Prostate gland (tissue), 2 donors: ENCODE data around the gene GAB1. TPM values are rescaled to one million over a fixed set of nuclear protein-coding genes. Genes with fewer than 3 reads are reported as not detected.

Experiments used
- DNase-seq: peaks from one replicate; pipeline ENCODE4 v3.0.0-alpha.2; 2019; ENCODE audit warnings: low spot score
- H3K27ac ChIP-seq, 2 donors: fragments of 200-600 bp; sonication (generic); 2 replicates each; pipeline ENCODE4 v1.5.1; 2017 to 2019
- H3K27me3 ChIP-seq: fragments of 200-600 bp; sonication (generic); replicated peaks from 2 replicates; pipeline ENCODE4 v1.5.1; 2019; ENCODE audit not compliant: insufficient read depth
- H3K36me3 ChIP-seq, 2 donors: fragments of 200-600 bp; sonication (generic); 1 replicate in 1 of 2; 2 replicates in 1 of 2; pipeline versions ENCODE4 v1.5.1 to v1.8.1; 2017 to 2019
- H3K4me1 ChIP-seq: fragments of 200-600 bp; sonication (generic); replicated peaks from 2 replicates; pipeline ENCODE4 v1.5.1; 2019
- H3K4me3 ChIP-seq, 2 donors: fragments of 200-600 bp; sonication (generic); 2 replicates each; pipeline ENCODE4 v1.5.1; 2017 to 2019
- H3K9me3 ChIP-seq: fragments of 200-600 bp; sonication (generic); 2 replicates; pipeline ENCODE4 v1.5.1; 2017
- CTCF ChIP-seq, 4 experiments: fragments of 200-600 bp in 2 of 4; fragments of 450-650 bp in 2 of 4; sonication (generic) in 2 of 4; IDR thresholded peaks; 1 replicate in 3 of 4; 2 replicates in 1 of 4; pipeline ENCODE4 v1.5.1; 2016 to 2019; ENCODE audit warnings: antibody characterized with exemption in 4 of 4, mild to moderate bottlenecking in 2 of 4, moderate library complexity in 2 of 4
- POLR2A ChIP-seq: fragments of 450-650 bp; IDR thresholded peaks from one replicate; pipeline ENCODE4 v1.6.1; 2016; ENCODE audit warnings: antibody characterized with exemption, mild to moderate bottlenecking
- POLR2AphosphoS5 ChIP-seq: sonication (generic); formaldehyde crosslinking; IDR thresholded peaks from one replicate; pipeline ENCODE4 v1.6.1; 2017; ENCODE audit warnings: antibody characterized with exemption
- WGBS: methylation state at CpG from one replicate; pipeline ENCODE4 v1.1.5; 2018; 5-methylcytosine and 5-hydroxymethylcytosine counted together
- intact Hi-C: fragments of 100-400 bp; cut with DNase I; formaldehyde crosslinking; loops from one replicate; pipeline ENCODE4 v1.14.2; 2022
- total RNA-seq, 2 donors: library from RNA; depleted of rRNA; stranded (reverse); fragments of >200 nt; gene quantifications; one replicate each; pipeline ENCODE4 v1.1.0, GENCODE V29; 2016

Gene GAB1
- total RNA-seq, 2 donors from 2014 or later = 13.7 to 61.1 TPM

GRCh38 chr4:143402776-143403552 lies 66.3 kb downstream of the GAB1 start:
- no peak for TF ChIP-seq POLR2A
- TF ChIP-seq POLR2AphosphoS5 = peak; percentile 14
- Histone ChIP-seq H3K27me3 (no peaks in the 10 kb centered on the region), H3K4me1 (no peaks in the 10 kb centered on the region), H3K36me3 (no peaks in the 10 kb centered on the region), H3K4me3 (no peak overlapping the region), H3K27ac (no peak overlapping the region), H3K9me3 (no peaks in the 10 kb centered on the region)
- intact Hi-C loops = no loop called here
- no peak for DNase-seq
- WGBS = 36% methylated on average over 4 of the region's 4 CpGs

- Histone ChIP-seq H3K27me3 (no peaks in the 10 kb centered on the region), H3K4me1 (no peaks in the 10 kb centered on the region), H3K9me3 (no peaks in the 10 kb centered on the region), H3K36me3 (no peaks in the 10 kb centered on the region), H3K4me3 (no peak overlapping the region), H3K27ac (no peak overlapping the region)
- no peak for TF ChIP-seq POLR2A
- no peak for DNase-seq
- intact Hi-C loops = no loop called here
- 59% methylated on average over 4 of the region's 4 CpGs for WGBS
Observed at GRCh38 chr4:143403553-143403820, 66.8 kb downstream of the GAB1 start.

GRCh38 chr4:143404555-143404954 lies 67.9 kb downstream of the GAB1 start:
- Histone ChIP-seq H3K9me3 (no peaks in the 10 kb centered on the region), H3K27me3 (no peaks in the 10 kb centered on the region), H3K4me3 (no peak overlapping the region), H3K36me3 (no peaks in the 10 kb centered on the region), H3K4me1 (no peaks in the 10 kb centered on the region), H3K27ac (no peak overlapping the region)
- intact Hi-C loops = no loop called here
- no peak for TF ChIP-seq POLR2AphosphoS5
- no peak for TF ChIP-seq CTCF (IDR thresholded peaks at IDR 0.05)
- TF ChIP-seq POLR2A = no peak
- WGBS = 89% methylated on average over 3 of the region's 3 CpGs
- no peak for DNase-seq

GRCh38 chr4:143405075-143405730 lies 68.5 kb downstream of the GAB1 start:
- no peak overlapping the region for H3K27ac ChIP-seq
- H3K4me1 ChIP-seq = no peaks in the 10 kb centered on the region
- H3K4me3 ChIP-seq = no peak overlapping the region
- no peaks in the 10 kb centered on the region for H3K36me3 ChIP-seq
- TF ChIP-seq POLR2A (no peak), CTCF (IDR thresholded peaks at IDR 0.05) (no peak), POLR2AphosphoS5 (no peak)
- DNase-seq = no peak
- 74% methylated on average over 3 of the region's 3 CpGs for WGBS
- no peaks in the 10 kb centered on the region for H3K9me3 ChIP-seq
- no peaks in the 10 kb centered on the region for H3K27me3 ChIP-seq
- intact Hi-C loops = no loop called here

GRCh38 chr4:143406523-143406922 lies 69.8 kb downstream of the GAB1 start:
- no peak for DNase-seq
- Histone ChIP-seq H3K4me1 (no peaks in the 10 kb centered on the region), H3K9me3 (no peaks in the 10 kb centered on the region), H3K27me3 (no peaks in the 10 kb centered on the region), H3K27ac (no peak overlapping the region), H3K36me3 (no peaks in the 10 kb centered on the region), H3K4me3 (no peak overlapping the region)
- TF ChIP-seq POLR2A = no peak
- WGBS = 48% methylated on average over 3 of the region's 3 CpGs
- intact Hi-C loops = no loop called here

- TF ChIP-seq POLR2AphosphoS5 (no peak), CTCF (IDR thresholded peaks at IDR 0.05) (no peak), POLR2A (no peak)
- H3K9me3 ChIP-seq = no peaks in the 10 kb centered on the region
- no peak overlapping the region for H3K4me3 ChIP-seq
- WGBS = 60% methylated on average over 3 of the region's 3 CpGs
- DNase-seq = no peak
- no peaks in the 10 kb centered on the region for H3K4me1 ChIP-seq
- peak overlapping the region in 1 of 2 donors; percentile 3 for H3K27ac ChIP-seq
- intact Hi-C loops = no loop called here
- H3K36me3 ChIP-seq = no peaks in the 10 kb centered on the region
- H3K27me3 ChIP-seq = no peaks in the 10 kb centered on the region
Observed at GRCh38 chr4:143407474-143407873, 70.8 kb downstream of the GAB1 start.
